ENCODE results near the gene SAP25. TPM values are rescaled to one million over a fixed set of nuclear protein-coding genes. Genes with fewer than 3 reads are reported as not detected.
"Not testable (repeated sequence)": the region's sequence is repeated elsewhere in the genome, so short reads cannot be mapped to it uniquely, and the experiment has no call there.

SAP25 gene
- total RNA-seq, 1 donor from 2014 or later, result 2.6 TPM

DNA sequence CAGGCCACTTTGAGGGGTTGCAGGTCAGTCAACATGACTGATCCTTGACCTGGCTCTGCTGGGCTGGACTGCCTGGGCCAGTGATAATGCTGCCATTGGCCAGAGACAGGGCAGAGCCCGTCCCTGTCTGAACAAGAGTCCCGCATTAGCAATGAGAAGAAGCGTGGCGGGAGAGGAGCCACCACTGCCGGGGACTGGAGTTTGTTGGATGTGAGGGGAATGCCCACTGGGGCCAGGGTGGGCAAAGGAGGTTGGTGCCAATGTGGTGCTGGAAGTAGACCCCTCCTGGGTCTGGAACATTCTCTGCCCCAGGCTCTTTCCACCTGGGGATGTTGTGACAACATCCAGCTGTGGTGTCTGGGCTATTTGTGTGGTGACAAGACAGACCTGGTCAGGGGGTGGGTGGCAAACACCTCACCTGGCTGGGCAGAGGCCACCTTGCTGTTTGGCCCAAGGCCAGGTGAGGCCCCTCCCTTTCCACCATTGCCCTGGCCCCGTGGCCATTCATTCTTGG lies 7.6 kb downstream of the SAP25 start:
- TF ChIP-seq, protein P1, sequence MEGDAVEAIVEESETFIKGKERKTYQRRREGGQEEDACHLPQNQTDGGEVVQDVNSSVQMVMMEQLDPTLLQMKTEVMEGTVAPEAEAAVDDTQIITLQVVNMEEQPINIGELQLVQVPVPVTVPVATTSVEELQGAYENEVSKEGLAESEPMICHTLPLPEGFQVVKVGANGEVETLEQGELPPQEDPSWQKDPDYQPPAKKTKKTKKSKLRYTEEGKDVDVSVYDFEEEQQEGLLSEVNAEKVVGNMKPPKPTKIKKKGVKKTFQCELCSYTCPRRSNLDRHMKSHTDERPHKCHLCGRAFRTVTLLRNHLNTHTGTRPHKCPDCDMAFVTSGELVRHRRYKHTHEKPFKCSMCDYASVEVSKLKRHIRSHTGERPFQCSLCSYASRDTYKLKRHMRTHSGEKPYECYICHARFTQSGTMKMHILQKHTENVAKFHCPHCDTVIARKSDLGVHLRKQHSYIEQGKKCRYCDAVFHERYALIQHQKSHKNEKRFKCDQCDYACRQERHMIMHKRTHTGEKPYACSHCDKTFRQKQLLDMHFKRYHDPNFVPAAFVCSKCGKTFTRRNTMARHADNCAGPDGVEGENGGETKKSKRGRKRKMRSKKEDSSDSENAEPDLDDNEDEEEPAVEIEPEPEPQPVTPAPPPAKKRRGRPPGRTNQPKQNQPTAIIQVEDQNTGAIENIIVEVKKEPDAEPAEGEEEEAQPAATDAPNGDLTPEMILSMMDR (IDR thresholded peaks at IDR 0.05; ENCODE audit: unreplicated experiment), result no peak
- peaks cover 16% of the 10 kb centered on the region for H3K27me3 Mint-ChIP-seq (ENCODE audit: unreplicated experiment)
- H3K27ac Mint-ChIP-seq (ENCODE audit: unreplicated experiment), result no peak overlapping the region
- no peak overlapping the region for H3K4me3 Mint-ChIP-seq (ENCODE audit: unreplicated experiment)
- no peaks in the 10 kb centered on the region for H3K9me3 Mint-ChIP-seq (ENCODE audit: unreplicated experiment)
- H3K36me3 Mint-ChIP-seq (ENCODE audit: low read depth, unreplicated experiment), result peaks cover 16% of the 10 kb centered on the region
- no peak for DNase-seq (ENCODE audit: low spot score)
- peaks cover 11% of the 10 kb centered on the region for H3K4me1 Mint-ChIP-seq (ENCODE audit: unreplicated experiment)

DNA sequence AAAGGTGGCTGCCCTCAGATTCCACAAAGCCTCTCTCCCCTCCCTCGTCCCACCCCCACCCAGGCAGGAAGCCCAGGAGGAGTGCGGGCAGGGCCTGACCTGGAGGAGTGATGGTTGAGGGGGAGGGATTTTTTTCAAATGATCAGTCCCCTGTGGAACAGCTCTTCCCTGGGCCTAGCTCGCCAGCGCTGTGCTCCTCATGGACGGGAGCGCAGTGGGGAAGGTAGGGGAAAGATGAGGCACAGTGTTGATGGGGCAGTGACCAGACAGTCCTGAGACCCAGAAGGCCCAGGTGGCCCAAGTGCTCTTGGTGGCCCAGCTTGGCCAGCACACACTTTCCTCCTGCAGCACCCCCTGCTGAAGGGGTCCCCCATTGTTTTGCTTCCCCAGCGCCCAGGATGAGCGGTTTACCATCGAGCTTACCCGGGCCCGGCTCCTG lies 8.5 kb downstream of the SAP25 start:
- DNase-seq (ENCODE audit: low spot score), result no peak
- Mint-ChIP-seq H3K36me3 (ENCODE audit: low read depth, unreplicated experiment) (peaks cover 16% of the 10 kb centered on the region), H3K27ac (ENCODE audit: unreplicated experiment) (no peak overlapping the region), H3K4me3 (ENCODE audit: unreplicated experiment) (no peak overlapping the region), H3K9me3 (ENCODE audit: unreplicated experiment) (no peaks in the 10 kb centered on the region), H3K4me1 (ENCODE audit: unreplicated experiment) (peaks cover 11% of the 10 kb centered on the region), H3K27me3 (ENCODE audit: unreplicated experiment) (peaks cover 16% of the 10 kb centered on the region)
- TF ChIP-seq, protein P1 (IDR thresholded peaks at IDR 0.05; ENCODE audit: unreplicated experiment), result no peak

GRCh38 chr7:100564405-100564804 lies 9.3 kb downstream of the SAP25 start:
- Mint-ChIP-seq H3K27me3 (ENCODE audit: unreplicated experiment) (peaks cover 16% of the 10 kb centered on the region), H3K36me3 (ENCODE audit: low read depth, unreplicated experiment) (peaks cover 16% of the 10 kb centered on the region)
- DNase-seq (ENCODE audit: low spot score); H3K4me1 Mint-ChIP-seq (ENCODE audit: unreplicated experiment); H3K9me3 Mint-ChIP-seq (ENCODE audit: unreplicated experiment); H3K4me3 Mint-ChIP-seq (ENCODE audit: unreplicated experiment); H3K27ac Mint-ChIP-seq (ENCODE audit: unreplicated experiment): not testable (repeated sequence)

DNA sequence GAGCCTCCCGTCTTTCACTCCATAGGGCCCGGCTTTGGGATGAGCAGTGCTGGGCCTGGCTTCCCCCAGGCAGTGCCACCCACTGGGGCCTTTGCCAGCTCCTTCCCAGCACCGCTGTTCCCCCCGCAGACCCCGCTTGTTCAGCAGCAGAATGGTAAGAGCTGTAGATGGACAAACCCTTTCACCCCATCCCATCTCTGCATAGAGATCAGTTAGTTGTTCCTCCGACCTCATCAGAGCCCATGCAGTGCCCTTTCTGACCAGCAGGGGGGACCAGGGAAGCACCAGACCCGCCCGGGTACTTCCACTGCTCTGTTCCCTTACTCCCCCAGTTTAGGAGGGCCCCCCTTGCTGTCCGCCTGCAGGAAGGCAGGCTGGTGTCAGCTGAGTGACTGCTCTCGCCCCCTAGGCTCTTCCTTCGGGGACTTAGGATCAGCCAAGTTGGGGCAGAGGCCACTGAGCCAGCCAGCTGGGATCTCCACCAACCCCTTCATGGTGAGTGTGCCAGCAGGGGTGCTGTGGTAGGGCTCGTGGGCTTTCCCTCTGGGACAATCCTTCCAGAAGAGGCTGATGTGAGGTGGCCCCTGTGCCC lies 9.8 kb downstream of the SAP25 start:
- TF ChIP-seq, protein P1 (IDR thresholded peaks at IDR 0.05; ENCODE audit: unreplicated experiment), result peak; percentile 96
- peak; percentile 84 for DNase-seq (ENCODE audit: low spot score)
- Mint-ChIP-seq H3K4me3 (ENCODE audit: unreplicated experiment) (peak overlapping the region; percentile 37), H3K27me3 (ENCODE audit: unreplicated experiment) (peaks cover 11% of the 10 kb centered on the region), H3K9me3 (ENCODE audit: unreplicated experiment) (no peaks in the 10 kb centered on the region), H3K4me1 (ENCODE audit: unreplicated experiment) (peaks cover 9% of the 10 kb centered on the region), H3K36me3 (ENCODE audit: low read depth, unreplicated experiment) (peaks cover 16% of the 10 kb centered on the region), H3K27ac (ENCODE audit: unreplicated experiment) (no peak overlapping the region)

- Mint-ChIP-seq H3K4me3 (ENCODE audit: unreplicated experiment) (peak overlapping the region; percentile 37), H3K27me3 (ENCODE audit: unreplicated experiment) (peaks cover 9% of the 10 kb centered on the region), H3K4me1 (ENCODE audit: unreplicated experiment) (peaks cover 8% of the 10 kb centered on the region), H3K36me3 (ENCODE audit: low read depth, unreplicated experiment) (peaks cover 16% of the 10 kb centered on the region), H3K9me3 (ENCODE audit: unreplicated experiment) (no peaks in the 10 kb centered on the region), H3K27ac (ENCODE audit: unreplicated experiment) (peak overlapping the region; percentile 24)
- TF ChIP-seq, protein P1 (IDR thresholded peaks at IDR 0.05; ENCODE audit: unreplicated experiment), result no peak
- no peak for DNase-seq (ENCODE audit: low spot score)
These were observed 10.6 kb downstream of the SAP25 start for GRCh38 chr7:100563100-100563564.

Data from endothelial cell (in vitro differentiated cells).